ENCODE results near the gene TMUB1. TPM values are rescaled to one million over a fixed set of nuclear protein-coding genes. Genes with fewer than 3 reads are reported as not detected.
A peak's percentile ranks its signal among the peaks of the same experiment; 100 is the strongest.

Gene TMUB1
- total RNA-seq, 1 donor from 2014 or later, result 14.8 TPM

DNA sequence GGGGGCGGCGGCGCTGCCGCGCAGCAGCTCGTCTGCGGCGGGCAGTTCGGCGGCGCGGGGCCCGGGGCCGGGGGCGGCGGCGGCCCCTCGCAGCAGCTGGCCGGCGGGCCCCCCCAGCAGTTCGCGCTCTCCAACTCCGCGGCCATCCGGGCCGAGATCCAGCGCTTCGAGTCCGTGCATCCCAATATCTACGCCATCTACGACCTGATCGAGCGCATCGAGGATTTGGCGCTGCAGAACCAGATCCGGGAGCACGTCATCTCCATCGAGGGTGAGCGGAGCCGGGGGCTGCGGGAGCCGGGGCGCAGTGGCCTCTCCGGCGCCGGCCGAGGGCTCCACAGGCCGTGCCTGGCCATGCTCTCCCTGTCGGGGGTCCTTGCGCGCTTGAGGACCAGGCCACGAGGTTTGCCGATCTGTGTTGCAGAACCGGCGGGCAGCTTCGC lies 3.5 kb upstream of the TMUB1 start:
- peak in 1 of 2 donors; percentile 41 for DNase-seq (ENCODE audit: low read depth in 2 of 2)

DNA sequence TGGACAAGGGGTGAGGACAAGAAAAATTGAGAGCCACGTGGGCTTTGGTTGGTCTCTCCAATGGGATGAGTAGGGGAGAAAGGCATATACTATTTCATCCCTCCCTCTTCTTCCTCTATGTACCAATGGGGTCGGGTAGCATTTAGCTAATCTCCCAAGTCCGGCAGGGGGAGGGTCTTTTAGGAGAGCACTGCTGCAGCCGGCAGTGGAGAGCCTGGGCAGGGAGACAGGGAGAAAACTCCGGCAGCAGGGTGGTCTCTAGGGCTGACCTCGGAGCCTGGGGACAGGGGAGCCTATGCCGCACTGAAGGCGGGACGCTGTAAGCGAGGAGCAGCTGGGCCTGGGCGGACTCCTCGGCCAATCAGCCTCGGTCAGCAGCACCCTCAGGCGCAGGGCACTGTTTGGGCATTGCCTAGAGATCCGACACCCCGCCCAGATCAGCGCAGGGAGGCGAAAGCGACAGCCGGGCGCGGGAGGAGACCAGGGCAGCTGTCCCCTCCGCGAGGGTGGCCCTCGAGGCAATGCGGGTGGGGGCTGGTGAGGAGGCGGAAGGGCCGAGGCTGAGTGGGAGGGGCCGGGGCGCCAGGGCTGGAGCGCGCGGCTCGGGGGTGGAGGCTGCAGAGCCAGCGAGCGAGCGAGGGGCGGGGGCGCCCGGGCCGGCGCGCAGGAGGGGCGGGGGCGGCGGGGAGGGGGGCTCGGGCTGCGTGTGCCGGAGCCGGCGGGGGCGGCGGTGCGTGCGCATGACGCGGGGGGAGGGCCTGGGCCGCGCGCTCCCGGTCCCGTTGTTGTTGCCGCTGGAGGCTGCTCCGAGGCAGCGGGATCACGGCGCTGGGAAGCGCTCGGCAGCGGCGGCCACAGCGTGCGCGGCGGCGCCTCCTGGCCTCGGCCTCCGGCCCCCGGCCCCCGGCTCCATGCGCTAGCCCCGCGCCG lies 2.7 kb upstream of the TMUB1 start, which contains the start of gene AGAP3:
Gene AGAP3, plus strand, starts transcription at position 785 of the 930 bp plus-strand sequence. CDS start 267 bp downstream, outside the sequence.
- peak; percentile 42 to 88 for DNase-seq (ENCODE audit: low read depth in 2 of 2)

DNA sequence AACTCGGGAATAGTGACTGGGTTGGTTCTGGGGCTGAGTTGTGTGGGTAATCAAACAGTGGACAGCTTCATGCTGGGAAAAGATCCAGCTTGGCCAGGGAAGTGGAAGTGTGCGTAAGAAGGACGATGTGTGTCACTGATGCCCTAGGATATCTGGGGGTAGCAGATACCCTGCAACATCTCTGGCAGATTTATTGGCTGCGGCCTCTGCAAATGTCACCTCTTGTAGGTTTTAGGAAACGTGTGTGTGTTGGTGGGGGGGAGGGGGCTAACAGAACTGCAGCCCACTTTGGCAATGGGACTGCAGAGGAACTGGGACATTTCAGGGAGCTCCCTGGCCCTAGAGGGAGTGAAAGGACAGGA lies 2.0 kb upstream of the TMUB1 start:
- peak; percentile 50 to 58 for DNase-seq (ENCODE audit: low read depth in 2 of 2)

DNA sequence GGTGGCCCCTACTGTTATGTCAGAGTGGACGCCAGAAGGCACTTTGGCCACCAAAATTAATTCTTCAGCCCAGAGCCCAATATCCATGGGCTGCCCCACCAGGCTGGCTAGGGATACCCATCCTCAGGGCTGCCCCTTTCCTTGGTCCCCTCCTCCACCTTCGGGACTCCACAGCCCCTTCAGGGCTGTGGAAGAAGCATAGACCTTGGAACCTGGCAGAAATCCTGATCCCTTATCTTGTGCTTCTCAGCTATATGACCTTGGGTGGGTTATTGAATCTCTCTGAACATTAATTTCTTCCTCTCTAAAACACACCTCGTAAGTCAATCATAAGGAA lies 499 bp upstream of the TMUB1 start:
- no peak for DNase-seq (ENCODE audit: low read depth in 2 of 2)

DNA sequence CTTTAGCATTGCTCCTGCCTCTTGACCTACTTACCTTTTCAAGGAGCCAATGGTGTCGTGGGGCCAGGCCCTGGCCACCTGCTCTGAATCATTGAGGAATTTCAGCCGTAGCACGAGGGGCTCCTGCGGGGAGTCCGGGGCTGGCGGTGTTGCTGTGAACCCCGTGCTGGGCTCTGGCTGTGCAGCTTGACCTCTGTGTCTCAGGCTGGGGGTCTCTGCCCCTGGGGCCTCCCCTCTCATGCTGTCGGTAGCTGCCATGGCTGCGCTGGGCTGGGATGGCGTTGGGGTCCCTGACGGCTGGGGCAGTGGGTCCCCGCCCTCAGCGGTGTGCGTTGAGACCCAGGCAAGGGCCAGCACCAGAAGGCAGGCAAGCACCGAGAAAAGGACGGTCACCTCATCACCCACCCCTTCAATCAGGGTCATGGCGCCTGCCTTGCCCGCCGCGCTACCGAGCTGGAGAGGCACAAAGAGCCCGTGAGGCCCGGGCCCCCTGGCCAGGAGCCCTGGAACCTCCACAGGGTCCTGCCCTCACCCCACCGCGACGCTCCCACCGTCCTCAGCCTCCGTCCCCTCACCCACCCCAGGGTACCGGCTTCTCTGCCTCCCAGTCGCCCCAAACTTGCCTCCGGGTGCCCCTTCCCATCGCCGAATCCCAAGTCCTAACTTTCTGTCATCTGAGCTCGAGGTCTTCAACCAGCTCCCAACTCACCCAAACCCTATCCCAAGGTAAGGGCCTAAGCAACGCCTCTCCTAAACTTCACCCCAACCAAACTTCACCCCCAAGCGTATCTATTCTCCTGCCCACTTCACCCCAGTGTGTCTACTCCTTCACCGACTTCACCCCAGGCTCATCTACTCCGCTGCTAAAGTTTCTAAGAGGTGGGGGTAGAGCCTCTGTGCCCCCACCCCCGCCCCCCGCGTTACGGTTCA lies 887 bp downstream of the TMUB1 start:
- no peak for DNase-seq (ENCODE audit: low read depth in 2 of 2)

DNA sequence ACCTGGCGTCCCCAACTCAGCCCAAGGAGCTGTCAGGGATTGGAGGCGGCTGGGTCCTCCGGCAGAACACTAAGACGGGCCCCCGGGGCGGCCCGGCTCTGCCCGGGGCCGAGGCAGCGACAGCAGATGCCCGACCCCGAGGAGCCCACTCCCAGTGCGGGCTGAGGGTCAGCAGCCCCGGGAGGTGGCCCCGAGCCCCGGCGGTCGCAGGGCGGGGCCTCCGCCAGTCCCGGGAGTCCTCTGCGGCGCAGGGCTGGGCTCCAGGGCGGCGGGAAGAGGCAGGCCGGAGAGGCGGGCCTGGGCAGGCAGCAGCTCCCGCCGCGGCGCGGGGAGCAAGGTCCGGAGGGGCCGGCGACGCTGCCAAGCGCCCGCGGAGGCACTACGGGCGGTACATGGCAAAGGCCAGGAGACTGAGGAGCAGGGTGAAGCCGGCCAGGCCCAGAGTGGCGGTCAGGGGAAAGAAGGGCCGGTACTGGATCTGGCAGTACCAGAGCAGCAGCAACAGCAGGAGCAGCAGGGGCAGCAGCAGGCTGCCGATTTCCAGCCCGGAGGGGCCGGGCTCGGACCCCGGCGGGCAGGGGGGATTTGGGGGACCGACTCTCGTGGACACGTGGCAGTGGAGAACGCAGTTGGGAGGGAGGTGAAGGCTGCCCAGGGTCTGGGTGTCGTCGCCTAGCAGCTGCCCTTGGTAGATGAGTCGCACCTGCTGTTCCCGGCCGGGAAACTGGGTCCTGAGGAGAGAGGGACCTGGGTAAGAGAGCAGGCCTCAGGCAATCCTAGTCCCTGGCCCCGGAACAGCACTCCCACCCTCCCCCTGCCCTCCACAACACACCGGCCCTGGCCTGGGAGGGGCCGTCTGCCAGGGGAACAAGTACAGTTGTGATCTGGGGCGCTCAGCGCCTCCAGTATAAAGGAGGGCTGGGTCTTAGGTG lies 1.9 kb downstream of the TMUB1 start:
- DNase-seq (ENCODE audit: low read depth in 2 of 2), result peak in 1 of 2 donors; percentile 35

DNA sequence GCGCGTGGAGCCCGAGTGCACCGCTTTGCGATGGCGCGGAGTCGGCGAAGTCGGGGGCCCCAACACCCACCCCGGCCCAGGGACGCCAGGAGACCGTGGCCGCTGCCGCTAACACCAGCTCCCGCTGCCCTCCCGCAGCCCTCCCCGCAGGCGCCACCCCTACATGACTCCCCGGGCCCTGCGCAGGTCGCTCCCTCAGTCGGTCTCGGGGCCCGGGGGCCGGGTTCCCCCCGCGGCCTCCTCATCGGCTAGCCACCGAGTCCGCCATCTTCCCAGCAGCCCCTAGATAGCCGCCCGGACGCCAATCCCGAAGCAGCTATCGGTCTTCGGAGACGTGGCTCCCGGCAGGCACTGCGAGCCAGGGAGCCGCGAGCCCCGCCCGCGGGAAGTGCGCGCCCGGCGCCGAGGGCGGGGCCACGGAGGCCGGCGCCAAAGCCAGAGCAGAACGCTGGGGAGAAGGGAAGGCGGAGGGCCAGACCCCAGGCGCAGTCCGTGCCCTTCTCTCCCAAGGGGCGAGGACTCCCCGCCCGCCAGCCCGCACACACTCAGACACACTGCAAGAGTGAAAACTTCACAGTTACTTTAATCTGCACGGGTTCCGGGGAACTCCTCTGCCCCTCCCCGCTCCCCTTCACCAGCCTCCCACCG lies 2.6 kb downstream of the TMUB1 start, which contains the start of gene FASTK:
Gene FASTK, minus strand, starts transcription at position 288 of the 648 bp plus-strand sequence. Its CDS starts 43 bp downstream, at position 245.
- peak; percentile 57 to 93 for DNase-seq (ENCODE audit: low read depth in 2 of 2)

DNA sequence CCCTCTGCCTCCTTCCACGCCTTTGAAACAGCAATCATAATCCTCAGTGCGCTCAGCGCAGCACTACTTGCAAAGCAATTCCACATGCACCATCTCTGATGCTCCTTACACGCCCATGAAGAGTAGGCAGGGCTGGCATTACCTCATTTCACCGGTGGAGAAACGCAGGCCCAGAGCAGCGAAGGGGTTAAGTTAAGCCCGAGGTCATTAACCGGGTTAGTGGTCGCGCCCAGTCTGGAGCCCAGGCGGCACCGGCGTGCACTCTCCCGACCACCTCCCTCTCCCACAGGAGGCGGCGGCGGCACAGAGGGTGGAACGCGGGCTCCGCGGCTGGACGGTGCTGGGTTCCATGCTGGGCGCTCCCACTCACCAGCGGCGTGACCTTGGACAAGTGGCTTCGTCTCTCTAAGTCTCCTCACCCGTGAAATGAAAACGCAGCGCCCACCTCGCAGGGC lies 3.2 kb downstream of the TMUB1 start:
- DNase-seq (ENCODE audit: low read depth in 2 of 2), result peak in 1 of 2 donors; percentile 47

DNA sequence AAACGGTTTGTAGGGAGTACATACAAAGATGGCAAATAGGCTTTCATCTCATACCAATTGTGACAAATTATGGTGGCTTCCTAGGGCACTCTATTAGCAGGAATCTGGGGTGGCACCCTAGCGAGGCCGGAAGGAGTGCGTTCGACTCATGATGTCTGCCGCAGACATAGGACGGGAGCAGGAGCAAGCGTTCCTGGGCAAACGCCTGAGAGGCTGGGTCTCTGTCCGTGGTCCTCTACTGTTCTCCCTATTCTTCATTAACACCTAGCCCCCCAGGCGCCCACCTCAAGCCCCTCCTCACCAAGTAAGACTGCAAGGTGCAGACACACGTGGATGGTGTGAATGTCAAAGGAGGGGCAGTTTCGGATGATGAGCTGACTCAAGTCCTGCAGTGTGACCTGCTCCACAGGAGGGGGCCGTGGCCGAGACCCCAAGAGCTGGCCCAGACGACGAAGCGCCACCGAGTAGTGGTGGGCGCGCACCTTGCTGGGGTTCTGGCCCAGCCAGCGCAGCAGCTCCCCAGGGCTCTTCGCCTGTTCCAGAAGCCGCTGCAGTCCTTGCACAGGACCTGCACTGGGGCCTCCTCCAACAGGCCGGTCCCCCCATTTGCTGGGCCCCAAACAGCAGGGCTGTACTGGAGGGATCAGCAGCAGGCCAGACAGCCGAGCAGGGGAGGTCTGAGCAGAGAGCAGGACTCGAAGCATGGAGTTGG lies 3.9 kb downstream of the TMUB1 start:
- no peak for DNase-seq (ENCODE audit: low read depth in 2 of 2)

DNA sequence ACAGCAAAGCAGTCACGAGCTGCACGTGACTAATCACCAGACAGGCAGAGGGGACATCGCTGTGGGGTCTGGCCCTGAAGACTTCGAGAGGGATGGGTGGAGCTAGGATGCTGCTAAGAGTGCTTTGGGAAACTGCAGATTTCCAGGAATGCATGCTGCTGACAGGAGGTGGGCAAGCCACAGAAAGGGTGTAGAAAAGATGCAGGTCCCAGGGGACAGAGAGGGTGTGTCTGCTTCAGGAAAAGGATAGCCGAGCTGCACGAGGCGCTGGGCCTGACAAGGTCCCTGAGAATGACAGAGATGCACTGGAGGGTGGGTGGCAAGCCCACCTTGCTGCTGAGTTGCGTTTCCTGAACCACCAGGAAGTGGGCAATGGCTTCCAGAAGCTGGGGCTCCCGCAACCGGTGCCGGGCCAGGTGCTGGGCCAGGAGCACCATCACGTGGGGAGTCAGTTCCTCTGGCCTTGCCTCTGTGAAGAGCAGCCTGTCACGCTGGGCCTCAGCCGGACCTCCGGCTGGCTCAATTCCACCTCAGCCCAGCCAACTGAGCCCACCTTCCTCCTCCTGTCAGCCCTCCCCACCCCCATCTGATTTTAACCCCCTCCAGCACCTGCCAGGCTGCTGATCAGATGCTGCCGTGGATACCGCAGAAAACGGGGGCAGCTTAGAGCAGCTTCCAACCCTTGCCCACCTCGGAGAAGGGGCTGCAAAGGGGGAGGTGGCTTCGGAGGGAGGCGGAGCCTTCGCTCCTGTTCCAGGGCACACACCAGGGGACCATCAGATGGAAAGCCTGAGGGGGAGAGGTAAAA lies 4.9 kb downstream of the TMUB1 start:
- no peak for DNase-seq (ENCODE audit: low read depth in 2 of 2)

DNA sequence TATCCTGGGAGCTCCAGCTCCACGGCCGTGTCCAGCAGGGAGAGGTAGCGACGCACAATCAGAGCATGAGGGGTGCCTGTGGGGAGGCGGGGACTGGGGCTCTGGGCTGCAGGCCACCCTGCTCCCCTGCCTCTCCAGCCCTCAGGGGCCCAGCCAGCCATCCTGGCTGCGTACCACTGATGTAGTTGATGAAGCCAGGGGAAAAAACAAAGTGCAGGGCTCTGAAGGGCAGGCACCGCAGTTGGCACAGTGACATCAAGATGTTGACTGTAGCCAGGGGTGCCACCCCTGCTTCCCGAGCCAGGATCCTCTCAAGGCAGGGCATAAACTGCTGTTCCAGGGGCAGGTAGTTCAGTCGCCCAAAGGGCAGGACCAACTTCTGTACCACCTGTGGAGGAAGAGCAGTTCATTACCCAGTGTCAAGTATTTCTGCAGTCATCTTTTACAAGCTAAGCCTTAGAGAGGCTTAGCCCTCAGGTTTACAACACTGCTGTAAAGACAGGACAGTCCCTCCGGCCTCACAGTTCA lies 5.5 kb downstream of the TMUB1 start:
- no peak for DNase-seq (ENCODE audit: low read depth in 2 of 2)

DNA sequence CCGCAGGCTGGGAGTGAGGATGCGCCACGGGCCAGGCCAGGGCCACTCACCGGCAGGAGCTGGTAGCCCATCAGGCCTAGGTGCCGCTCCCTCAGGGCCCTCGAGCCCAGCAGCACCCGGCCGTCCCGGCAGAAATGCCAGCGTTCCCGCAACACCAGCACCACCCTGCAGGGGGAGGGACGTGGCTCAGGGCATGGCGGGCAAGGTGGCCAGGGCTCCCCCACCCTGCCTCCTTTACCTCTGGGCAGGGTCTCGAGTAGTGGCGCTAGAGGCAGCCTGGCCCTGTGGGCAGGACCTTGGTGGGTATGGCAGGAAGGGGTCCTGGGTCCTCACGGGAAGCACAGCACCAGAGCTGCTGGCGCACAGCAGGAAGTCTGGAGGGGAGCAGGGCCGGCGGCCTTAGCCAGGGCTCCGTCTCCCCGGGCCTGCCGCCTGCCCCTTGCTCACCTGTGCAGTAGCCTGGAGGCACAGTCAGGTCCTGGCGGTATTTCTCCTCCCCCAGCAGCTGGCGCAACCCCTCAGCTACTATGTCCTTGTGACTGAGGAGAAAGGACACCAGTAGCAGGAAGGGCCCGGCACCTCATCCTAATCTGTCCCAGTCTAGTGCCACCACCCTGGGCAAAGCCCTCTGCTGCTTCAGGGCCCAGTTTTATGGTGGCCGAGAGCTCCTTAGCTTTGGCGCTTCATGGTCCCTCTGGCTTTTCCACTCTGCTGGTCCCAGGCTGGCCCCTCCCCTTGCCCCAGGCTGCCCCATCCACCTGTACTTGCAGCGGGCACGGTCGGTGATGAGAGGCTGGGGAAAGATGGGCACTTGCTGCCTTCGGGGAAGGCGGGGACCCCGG lies 6.2 kb downstream of the TMUB1 start:
- peak in 1 of 2 donors; percentile 22 for DNase-seq (ENCODE audit: low read depth in 2 of 2)

DNA sequence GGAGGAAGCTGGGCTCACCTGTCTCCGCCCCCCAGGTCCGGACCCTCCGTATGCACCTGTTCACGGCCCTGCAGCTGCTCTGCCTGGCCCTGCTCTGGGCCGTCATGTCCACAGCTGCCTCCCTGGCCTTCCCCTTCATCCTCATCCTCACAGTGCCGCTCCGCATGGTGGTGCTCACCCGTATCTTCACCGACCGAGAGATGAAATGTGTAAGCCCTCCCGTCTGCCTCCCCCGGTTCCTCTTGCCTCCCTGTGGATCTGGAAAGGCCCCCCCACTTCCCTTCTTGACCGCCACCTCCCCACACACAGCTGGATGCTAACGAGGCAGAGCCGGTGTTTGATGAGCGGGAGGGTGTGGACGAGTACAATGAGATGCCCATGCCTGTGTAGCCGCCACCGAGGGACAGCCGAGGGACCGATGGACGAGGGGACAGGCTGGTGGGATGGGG lies 7.3 kb downstream of the TMUB1 start:
- DNase-seq (ENCODE audit: low read depth in 2 of 2), result no peak

DNA sequence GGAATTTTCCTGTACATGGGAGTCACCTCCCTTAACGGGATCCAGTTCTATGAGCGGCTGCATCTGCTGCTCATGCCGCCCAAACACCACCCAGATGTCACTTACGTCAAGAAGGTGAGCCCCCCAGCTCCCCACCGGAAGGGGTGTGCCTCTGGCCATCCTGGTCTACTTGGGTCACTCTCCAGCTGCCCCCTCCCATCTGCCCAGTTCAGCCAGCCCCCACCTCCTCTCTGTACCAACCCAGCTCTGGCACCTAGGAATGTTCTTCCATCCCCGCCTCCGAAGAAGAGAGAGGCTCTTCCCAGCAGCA lies 7.7 kb downstream of the TMUB1 start:
- DNase-seq (ENCODE audit: low read depth in 2 of 2), result no peak

DNA sequence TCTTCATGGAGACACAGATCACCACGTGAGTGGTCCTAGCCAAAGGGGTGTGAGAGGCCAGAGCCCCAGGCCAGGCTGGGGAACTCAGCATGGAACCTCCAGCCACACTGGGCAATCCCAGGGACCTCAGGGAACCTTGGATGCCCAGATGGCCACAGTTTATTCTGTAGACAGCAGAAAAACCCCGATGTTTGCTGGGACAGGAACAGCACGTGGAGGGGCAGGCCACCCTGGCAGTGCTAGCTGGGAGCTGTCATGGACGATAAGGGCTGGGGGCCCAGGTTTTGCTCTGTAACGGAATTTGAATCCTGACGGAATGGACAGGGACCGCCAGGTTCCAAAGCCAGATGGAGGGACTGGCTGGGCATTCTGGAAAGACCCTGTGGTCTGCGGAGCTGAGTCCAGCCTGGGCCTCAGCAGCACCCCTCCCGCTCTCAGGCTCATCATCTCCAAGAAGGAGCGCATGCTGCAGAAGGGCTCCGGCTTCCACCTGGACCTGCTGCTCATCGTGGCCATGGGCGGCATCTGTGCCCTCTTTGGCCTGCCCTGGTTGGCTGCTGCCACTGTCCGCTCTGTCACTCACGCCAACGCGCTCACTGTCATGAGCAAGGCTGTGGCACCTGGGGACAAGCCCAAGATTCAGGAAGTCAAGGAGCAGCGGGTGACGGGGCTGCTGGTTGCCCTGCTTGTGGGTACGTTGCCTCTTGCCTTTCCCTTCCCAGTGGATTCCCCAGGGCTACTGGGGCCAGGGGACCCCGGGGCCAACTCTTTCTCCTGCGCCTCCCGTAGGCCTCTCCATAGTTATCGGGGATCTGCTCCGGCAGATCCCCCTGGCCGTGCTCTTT lies 8.3 kb downstream of the TMUB1 start:
- no peak for DNase-seq (ENCODE audit: low read depth in 2 of 2)

DNA sequence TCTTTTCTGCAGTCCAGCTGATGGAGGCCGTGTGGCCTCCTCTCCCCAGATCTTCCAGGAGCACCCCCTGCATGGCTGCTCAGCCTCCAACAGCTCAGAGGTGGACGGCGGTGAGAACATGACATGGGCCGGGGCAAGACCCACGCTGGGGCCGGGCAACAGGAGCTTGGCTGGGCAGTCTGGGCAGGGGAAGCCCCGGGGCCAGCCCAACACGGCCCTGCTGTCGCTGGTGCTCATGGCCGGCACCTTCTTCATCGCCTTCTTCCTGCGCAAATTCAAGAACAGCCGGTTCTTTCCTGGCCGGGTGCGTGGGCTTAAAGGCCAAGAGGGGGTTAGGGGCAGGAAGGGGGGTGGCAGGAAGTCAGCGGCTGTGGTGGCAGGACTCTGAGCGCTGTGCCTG lies 9.3 kb downstream of the TMUB1 start:
- no peak for DNase-seq (ENCODE audit: low read depth in 2 of 2)
